H1 (cell line): ENCODE data around the gene GPSM1. TPM values are rescaled to one million over a fixed set of nuclear protein-coding genes. Genes with fewer than 3 reads are reported as not detected.

ENCODE experiments used
- CTCF ChIA-PET: fragments of 300-600 bp; sonication (Branson Sonifier 250); formaldehyde crosslinking; loops from one replicate; lab custom pipeline; 2021; ENCODE audit not compliant: partially characterized antibody; lab: Charles Lee
- POLR2A ChIA-PET: fragments of 300-600 bp; sonication (Branson Sonifier 250); formaldehyde crosslinking; loops from one replicate; lab custom pipeline; 2021; ENCODE audit warnings: inconsistent platforms; ENCODE audit not compliant: partially characterized antibody; lab: Charles Lee
- DNase-seq, 2 experiments: peaks; one replicate each; pipeline versions ENCODE4 v3.0.0 to v3.0.0-alpha.2; 2010 to 2022; ENCODE audit warnings: low spot score in 2 of 2, low read depth in 1 of 2, mixed read lengths in 1 of 2
- FAIRE-seq: peaks from 2 replicates; lab custom pipeline; 2011; peaks lifted over from hg19 to GRCh38; lab: Jason Lieb, UNC
- H2AFZ ChIP-seq: 2 replicates; pipeline ENCODE4 v1.8.1; 2012; ENCODE audit warnings: low read length, inconsistent platforms
- H2AK5ac ChIP-seq: 2 replicates; pipeline ENCODE4 v1.6.1; 2013; ENCODE audit warnings: low read depth, low read length
- H2BK120ac ChIP-seq: replicated peaks from 2 replicates; pipeline ENCODE3; 2013; ENCODE audit warnings: low read depth, low read length, inconsistent platforms
- H2BK12ac ChIP-seq: 2 replicates; pipeline ENCODE4 v1.6.1; 2013; ENCODE audit warnings: low read depth, low read length
- H2BK15ac ChIP-seq: 2 replicates; pipeline ENCODE4 v1.6.1; 2013; ENCODE audit warnings: low read length
- H2BK20ac ChIP-seq: 2 replicates; pipeline ENCODE4 v1.6.1; 2013; ENCODE audit warnings: low read length
- H2BK5ac ChIP-seq: 2 replicates; pipeline ENCODE4 v1.6.1; 2013; ENCODE audit warnings: low read depth, low read length
- H3K14ac ChIP-seq: 2 replicates; pipeline ENCODE4 v1.6.1; 2013; ENCODE audit warnings: inconsistent platforms; ENCODE audit not compliant: insufficient read length
- H3K18ac ChIP-seq: 2 replicates; pipeline ENCODE4 v1.6.1; 2013; ENCODE audit warnings: low read length; ENCODE audit errors: extremely low read depth
- H3K23ac ChIP-seq: 2 replicates; pipeline ENCODE4 v1.6.1; 2013; ENCODE audit warnings: inconsistent platforms; ENCODE audit not compliant: insufficient read length
- H3K23me2 ChIP-seq: 2 replicates; pipeline ENCODE4 v1.6.1; 2013; ENCODE audit warnings: low read depth, low read length
- H3K27ac ChIP-seq: 2 replicates; pipeline ENCODE4 v1.6.1; 2011; ENCODE audit warnings: low read depth, low read length, inconsistent platforms
- H3K27me3 ChIP-seq, 4 experiments: replicated peaks in 1 of 4; 1 replicate in 1 of 4; 2 replicates in 3 of 4; pipeline versions ENCODE4 v1.6.1 to v1.8.1; 2011 to 2013; ENCODE audit warnings: low read length in 3 of 4, mild to moderate bottlenecking in 3 of 4, inconsistent platforms in 2 of 4, mixed read lengths in 2 of 4, moderate library complexity in 1 of 4; ENCODE audit not compliant: control insufficient read depth in 3 of 4, insufficient read depth in 3 of 4; ENCODE audit errors: extremely low read depth in 1 of 4
- H3K36me3 ChIP-seq, 4 experiments: 2 replicates each; pipeline versions ENCODE4 v1.6.1 to v1.8.1; 2011 to 2013; ENCODE audit warnings: mild to moderate bottlenecking in 4 of 4, low read length in 3 of 4, moderate library complexity in 2 of 4, control low read depth in 1 of 4, inconsistent platforms in 1 of 4; ENCODE audit not compliant: insufficient read depth in 4 of 4, control insufficient read depth in 2 of 4
- H3K4ac ChIP-seq: replicated peaks from 2 replicates; pipeline ENCODE3; 2013; ENCODE audit warnings: low read length, low read depth, mixed read lengths, inconsistent platforms; ENCODE audit not compliant: insufficient read length
- H3K4me1 ChIP-seq, 4 experiments: replicated peaks in 1 of 4; 1 replicate in 1 of 4; 2 replicates in 3 of 4; pipeline versions ENCODE4 v1.6.1 to v1.8.1; 2011 to 2013; ENCODE audit warnings: low read length in 3 of 4, inconsistent platforms in 2 of 4, mixed read lengths in 1 of 4; ENCODE audit not compliant: insufficient read depth in 4 of 4, control insufficient read depth in 3 of 4
- H3K4me2 ChIP-seq, 2 experiments: 2 replicates each; pipeline versions ENCODE4 v1.6.1 to v1.8.1; 2011 to 2013; ENCODE audit warnings: low read depth in 2 of 2, low read length in 2 of 2, control low read depth in 1 of 2, inconsistent platforms in 1 of 2, mild to moderate bottlenecking in 1 of 2; ENCODE audit not compliant: insufficient read depth in 1 of 2
- H3K4me3 ChIP-seq, 4 experiments: fragments of 200-600, 300-600 bp in 1 of 4; sonication (generic), shearing (Covaris generic), sonication (Bioruptor Twin) in 1 of 4; 2 replicates each; pipeline versions ENCODE4 v1.5.1 to v1.8.1; 2011 to 2016; ENCODE audit warnings: low read length in 4 of 4, low read depth in 3 of 4, control low read depth in 2 of 4, inconsistent platforms in 2 of 4, mild to moderate bottlenecking in 2 of 4, mixed read lengths in 1 of 4, moderate library complexity in 1 of 4; ENCODE audit not compliant: insufficient read depth in 2 of 4; ENCODE audit errors: extremely low read depth in 1 of 4
- H3K56ac ChIP-seq: replicated peaks from 2 replicates; pipeline ENCODE3; 2013; ENCODE audit warnings: low read depth, mild to moderate bottlenecking, mixed read lengths, low read length, inconsistent platforms; ENCODE audit not compliant: insufficient read length
- H3K79me1 ChIP-seq: 2 replicates; pipeline ENCODE4 v1.6.1; 2013; ENCODE audit warnings: low read depth, low read length, control low read depth
- H3K79me2 ChIP-seq, 2 experiments: 2 replicates each; pipeline versions ENCODE4 v1.6.1 to v1.8.1; 2012 to 2013; ENCODE audit warnings: low read length in 2 of 2, mild to moderate bottlenecking in 2 of 2, inconsistent platforms in 1 of 2; ENCODE audit not compliant: insufficient read depth in 2 of 2, control insufficient read depth in 1 of 2
- H3K9ac ChIP-seq, 4 experiments: replicated peaks in 1 of 4; 1 replicate in 1 of 4; 2 replicates in 3 of 4; pipeline versions ENCODE4 v1.6.1 to v1.8.1; 2011 to 2013; ENCODE audit warnings: low read depth in 3 of 4, low read length in 3 of 4, control low read depth in 2 of 4, mild to moderate bottlenecking in 2 of 4, moderate library complexity in 2 of 4, inconsistent platforms in 1 of 4; ENCODE audit errors: extremely low read depth in 1 of 4
- H3K9me3 ChIP-seq, 2 experiments: 2 replicates each; pipeline versions ENCODE4 v1.6.1 to v1.8.1; 2012 to 2013; ENCODE audit warnings: mild to moderate bottlenecking in 2 of 2, moderate library complexity in 2 of 2, control low read depth in 1 of 2, inconsistent platforms in 1 of 2, low read depth in 1 of 2, low read length in 1 of 2, mixed read lengths in 1 of 2; ENCODE audit not compliant: insufficient read depth in 2 of 2
- H4K20me1 ChIP-seq, 2 experiments: replicated peaks in 1 of 2; 2 replicates each; pipeline versions ENCODE3 to v1.8.1; 2011 to 2013; ENCODE audit warnings: inconsistent platforms in 2 of 2, low read length in 2 of 2, mild to moderate bottlenecking in 1 of 2; ENCODE audit not compliant: insufficient read depth in 2 of 2, control insufficient read depth in 1 of 2
- H4K5ac ChIP-seq: 2 replicates; pipeline ENCODE4 v1.6.1; 2013; ENCODE audit warnings: low read length, low read depth, mixed read lengths, inconsistent platforms; ENCODE audit not compliant: insufficient read length
- H4K8ac ChIP-seq: 2 replicates; pipeline ENCODE4 v1.8.0; 2013; ENCODE audit warnings: mild to moderate bottlenecking, moderate library complexity, low read length, inconsistent platforms; ENCODE audit not compliant: insufficient read depth; ENCODE audit errors: extremely low read depth
- H4K91ac ChIP-seq: replicated peaks from 2 replicates; pipeline ENCODE3; 2013; ENCODE audit warnings: low read length, mixed read lengths, inconsistent platforms; ENCODE audit not compliant: insufficient read length
- BACH1 ChIP-seq: IDR thresholded peaks from 2 replicates; pipeline ENCODE4 v1.6.1; 2012; ENCODE audit warnings: low read length, improper control_type of control experiment
- CTBP2 ChIP-seq: IDR thresholded peaks from 2 replicates; pipeline ENCODE4 v1.7.0; 2011; ENCODE audit warnings: borderline replicate concordance, mild to moderate bottlenecking, moderate library complexity, mixed read lengths, low read length; ENCODE audit not compliant: insufficient read depth, insufficient read length
- EP300 ChIP-seq, 2 experiments: IDR thresholded peaks; 1 replicate in 1 of 2; 2 replicates in 1 of 2; pipeline ENCODE4 v1.6.1; 2011 to 2012; ENCODE audit warnings: low read depth in 2 of 2, low read length in 2 of 2, mild to moderate bottlenecking in 2 of 2, borderline replicate concordance in 1 of 2, inconsistent platforms in 1 of 2, moderate library complexity in 1 of 2
- HDAC6 ChIP-seq: IDR thresholded peaks from one replicate; pipeline ENCODE4 v1.7.1; 2012; ENCODE audit warnings: low read depth, mild to moderate bottlenecking, inconsistent platforms, low read length, moderate library complexity
- PHF8 ChIP-seq: fragments of 200-600 bp; sonication (generic); conservative IDR thresholded peaks from 2 replicates; pipeline ENCODE4 v1.7.1; 2012; ENCODE audit warnings: low read depth, mild to moderate bottlenecking, inconsistent platforms, low read length, moderate library complexity
- POLR2AphosphoS5 ChIP-seq: IDR thresholded peaks from 2 replicates; pipeline ENCODE4 v1.6.1; 2011; ENCODE audit warnings: low read depth, low read length
- SP4 ChIP-seq: IDR thresholded peaks from 2 replicates; pipeline ENCODE4 v1.6.1; 2012; ENCODE audit warnings: low read length, inconsistent platforms
- SRF ChIP-seq: IDR thresholded peaks from 2 replicates; pipeline ENCODE4 v1.6.1; 2011; ENCODE audit warnings: mild to moderate bottlenecking, low read depth, low read length, moderate library complexity
- TAF7 ChIP-seq: optimal IDR thresholded peaks from 2 replicates; pipeline ENCODE3; 2011; ENCODE audit warnings: low read depth, mild to moderate bottlenecking, inconsistent platforms, low read length, moderate library complexity, borderline replicate concordance
- TEAD4 ChIP-seq: IDR thresholded peaks from 2 replicates; pipeline ENCODE4 v1.6.1; 2012; ENCODE audit warnings: low read depth, low read length, inconsistent platforms, mixed read lengths
- WGBS, 2 experiments: shearing (Covaris generic) in 1 of 2; methylation state at CpG; one replicate each; pipeline versions ENCODE4 v1.1.6 to v1.1.7; 2013 to 2015; ENCODE audit warnings: low lambda C conversion rate in 2 of 2, mixed read lengths in 2 of 2, inconsistent platforms in 1 of 2, low coverage in 1 of 2, missing lambda C conversion rate in 1 of 2; ENCODE audit not compliant: insufficient replicate concordance in 2 of 2, insufficient coverage in 1 of 2, insufficient read length in 1 of 2; ENCODE audit errors: extremely low coverage in 1 of 2, missing lambda C conversion rate in 1 of 2; 5-methylcytosine and 5-hydroxymethylcytosine counted together
- polyA plus RNA-seq, 7 experiments: library from polyadenylated mRNA; depleted of rRNA in 3 of 7; stranded (reverse) in 5 of 7; unstranded in 2 of 7; fragments of >200 nt in 5 of 7; fragments of 200-250 nt in 2 of 7; gene quantifications; 1 replicate in 5 of 7; 2 replicates in 1 of 7; 4 replicates in 1 of 7; pipeline versions ENCODE4 v1.2.1 to v1.2.3, GENCODE V29; 2011 to 2013; ENCODE audit warnings: missing spikeins in 2 of 7, mixed read lengths in 2 of 7
- total RNA-seq: library from RNA; stranded (reverse); fragmentation: NEBNext Ultra II Directional; extraction: Animal tissue kit (Norgen Biotek cat#: 25700); gene quantifications from 2 replicates; pipeline ENCODE4 v1.2.1, GENCODE V29; 2021
- TF ChIP-seq, protein P1 (sequence below): IDR thresholded peaks from 2 replicates; pipeline ENCODE4 v1.6.1; 2012; ENCODE audit warnings: low read length, inconsistent platforms

GPSM1 gene
- total and polyA plus RNA-seq, 2 of the 8 experiments (the other 6 are each of a cell fraction or from before 2014, with no cell fraction given) = 12.8 to 18.0 TPM

DNA sequence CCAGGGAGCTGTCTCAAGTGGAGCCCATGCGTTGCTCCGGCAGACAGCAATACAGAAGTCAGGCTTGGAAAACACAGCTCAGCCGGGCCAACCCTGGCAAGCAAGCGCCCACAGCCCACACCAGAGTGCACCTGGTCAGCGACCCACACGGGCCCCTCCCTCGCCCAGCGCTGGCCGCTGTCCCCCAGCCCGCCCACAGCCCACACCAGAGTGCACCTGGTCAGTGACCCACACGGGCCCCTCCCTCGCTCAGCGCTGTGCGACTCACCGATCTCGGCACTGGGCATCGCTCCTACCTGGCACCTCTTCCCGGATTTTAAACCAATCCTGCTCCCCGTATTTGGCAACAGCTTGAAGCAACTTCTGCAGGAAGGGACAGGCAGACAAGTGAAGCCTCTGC lies 59.9 kb downstream of the GPSM1 start:
- 96% methylated on average over 13 of the region's 19 CpGs; no CpG with 5 or more reads in 1 of the 2 experiments for WGBS, 2 experiments
- CTCF ChIA-PET = interaction anchor here (1.2 to 4.7 kb wide), 5 partner anchors 11 to 74 kb away, joined by 3 to 26 read pairs (median 3); partner anchors contain the start of gene SNAPC4

More for the DNA sequence above, 59.9 kb downstream of the GPSM1 start:
- Histone ChIP-seq H3K79me1 (no peaks in the 10 kb centered on the region; the same call in 1 of the 2 replicates), H3K4ac (no peak overlapping the region), H3K9ac (no peak overlapping the region), H2BK12ac (no peak overlapping the region), H2BK15ac (no peak overlapping the region), H2AFZ (no peak overlapping the region), H3K14ac (no peak overlapping the region), H3K18ac (no peak overlapping the region), H4K5ac (no peak overlapping the region), H3K4me1 (no peaks in the 10 kb centered on the region), H3K4me2 (no peak overlapping the region), H3K27me3 (no peaks in the 10 kb centered on the region), H3K56ac (no peak overlapping the region), H4K91ac (no peak overlapping the region), H4K20me1 (peaks cover 4 to 15% of the 10 kb centered on the region in 2 experiments), H2BK5ac (no peak overlapping the region), H3K4me3 (no peak overlapping the region), H3K36me3 (peaks cover 16 to 69% (median 51%) of the 10 kb centered on the region in 4 experiments), H3K23me2 (no peaks in the 10 kb centered on the region), H3K9me3 (no peaks in the 10 kb centered on the region), H2AK5ac (no peak overlapping the region), H3K79me2 (no peaks in the 10 kb centered on the region; a peak in 1 of 4 replicates), H4K8ac (no peak overlapping the region), H3K23ac (no peak overlapping the region), H2BK120ac (no peak overlapping the region), H2BK20ac (no peak overlapping the region), H3K27ac (no peak overlapping the region)
- TF ChIP-seq PHF8 (no peak), TEAD4 (no peak), TAF7 (no peak), HDAC6 (no peak), EP300 (IDR thresholded peaks at IDR 0.05; ENCODE audit: borderline replicate concordance in 1 of 2, low read depth in 2 of 2, low read length in 2 of 2) (no peak), SP4 (no peak), POLR2AphosphoS5 (no peak), BACH1 (no peak), CTBP2 (no peak), SRF (no peak)
- TF ChIP-seq, protein P1, sequence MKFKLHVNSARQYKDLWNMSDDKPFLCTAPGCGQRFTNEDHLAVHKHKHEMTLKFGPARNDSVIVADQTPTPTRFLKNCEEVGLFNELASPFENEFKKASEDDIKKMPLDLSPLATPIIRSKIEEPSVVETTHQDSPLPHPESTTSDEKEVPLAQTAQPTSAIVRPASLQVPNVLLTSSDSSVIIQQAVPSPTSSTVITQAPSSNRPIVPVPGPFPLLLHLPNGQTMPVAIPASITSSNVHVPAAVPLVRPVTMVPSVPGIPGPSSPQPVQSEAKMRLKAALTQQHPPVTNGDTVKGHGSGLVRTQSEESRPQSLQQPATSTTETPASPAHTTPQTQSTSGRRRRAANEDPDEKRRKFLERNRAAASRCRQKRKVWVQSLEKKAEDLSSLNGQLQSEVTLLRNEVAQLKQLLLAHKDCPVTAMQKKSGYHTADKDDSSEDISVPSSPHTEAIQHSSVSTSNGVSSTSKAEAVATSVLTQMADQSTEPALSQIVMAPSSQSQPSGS = no peak
- FAIRE-seq (no peak), DNase-seq (no peak)
- POLR2A ChIA-PET = interaction anchor here (1.4 to 14.0 kb wide), 4 partner anchors 9 to 21 kb away, joined by 3 to 139 read pairs (median 8); partner anchors contain the start of gene SNAPC4
